Measurements from ENCODE around the gene DPEP2NB. TPM values are rescaled to one million over a fixed set of nuclear protein-coding genes. Genes with fewer than 3 reads are reported as not detected.

The DPEP2NB gene
- total RNA-seq, 2 donors from 2014 or later, result not detected

DNA sequence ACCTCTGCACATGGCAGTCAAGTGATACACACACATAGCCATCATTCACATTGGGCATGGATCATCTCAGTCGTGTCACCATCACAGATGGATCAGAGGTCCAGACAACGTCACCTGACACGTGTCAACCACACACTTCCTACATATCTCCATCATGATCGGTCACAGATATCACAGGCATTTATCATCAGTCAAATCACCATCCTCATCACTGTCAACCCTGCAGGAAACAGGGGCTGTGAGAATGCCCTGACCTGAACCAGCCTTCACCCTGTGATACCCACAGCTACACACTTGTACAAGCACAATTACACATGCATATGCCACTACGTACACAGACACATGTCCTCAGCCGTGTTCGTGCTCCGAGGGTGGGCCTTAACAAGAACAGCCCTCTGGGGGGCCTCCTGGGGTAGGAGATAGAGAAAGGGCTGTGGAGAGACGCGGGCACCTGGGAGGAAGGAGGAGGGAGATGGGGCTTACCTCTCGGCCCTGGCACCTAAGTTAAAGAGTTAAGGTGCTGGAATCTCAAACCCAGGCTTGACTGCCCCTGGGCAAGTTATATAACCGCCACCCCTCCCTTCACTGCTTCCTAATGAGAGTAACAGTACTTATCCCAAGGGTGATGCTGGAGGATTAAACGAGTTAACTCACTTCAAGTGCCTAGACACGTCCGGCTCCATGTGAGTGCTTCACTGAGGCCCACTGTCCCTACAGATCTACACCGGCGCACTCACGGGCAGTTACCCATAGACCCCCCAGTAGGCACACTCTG, 48.3 kb downstream of the DPEP2NB start:
- no peak for DNase-seq (ENCODE audit: low spot score)
- intact Hi-C loops (cut with DNase I), result no loop called here

- intact Hi-C loops (cut with DNase I), result no loop called here
- no peak for DNase-seq (ENCODE audit: low spot score)
These were observed 49.0 kb downstream of the DPEP2NB start for GRCh38 chr16:67966549-67967182.

DNA sequence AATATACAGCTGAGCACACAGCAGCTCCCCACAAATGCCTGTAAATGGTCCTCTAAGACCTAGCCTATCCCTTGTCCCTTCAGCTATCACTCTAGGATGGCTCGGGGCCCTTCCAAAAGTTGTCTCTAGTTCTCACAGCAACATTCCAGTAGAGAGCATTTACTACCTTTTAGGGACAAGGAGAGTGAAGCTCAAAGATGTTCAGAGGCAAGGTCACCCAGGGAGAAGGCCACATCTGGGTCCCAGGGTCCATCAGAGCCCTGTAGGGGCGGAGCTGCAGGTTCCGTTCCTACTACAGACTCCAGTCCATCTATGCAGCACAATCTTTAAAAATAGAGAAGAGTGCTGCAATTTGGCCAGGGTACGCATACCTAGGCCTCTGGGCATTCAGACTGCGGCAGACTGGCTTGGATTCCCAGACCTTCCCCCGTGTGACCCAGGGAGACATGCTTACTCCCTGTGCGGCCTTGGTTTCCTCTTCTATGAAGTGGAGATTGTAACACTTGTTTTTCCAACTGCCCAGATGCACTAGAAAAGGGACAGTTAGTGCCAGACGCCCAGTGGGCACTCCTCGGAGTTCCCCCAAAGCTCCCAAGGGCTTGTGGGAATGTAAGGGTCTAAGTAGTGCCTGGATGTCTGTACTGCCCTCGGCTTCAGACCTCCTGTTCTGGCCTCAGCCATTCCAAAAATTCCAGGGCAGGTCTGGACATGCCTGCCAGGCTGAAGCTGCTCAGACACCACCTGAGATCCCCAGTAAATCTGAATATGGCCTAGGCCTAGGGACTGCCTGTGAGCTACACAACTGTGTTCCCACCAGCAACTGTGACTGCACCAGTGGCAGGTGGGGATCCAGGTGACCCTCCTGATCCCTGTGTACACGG, 49.8 kb downstream of the DPEP2NB start:
- intact Hi-C loops (cut with DNase I), result no loop called here
- DNase-seq (ENCODE audit: low spot score), result no peak

- no peak for DNase-seq (ENCODE audit: low spot score)
- intact Hi-C loops (cut with DNase I), result no loop called here
These were observed 51.1 kb downstream of the DPEP2NB start for GRCh38 chr16:67964477-67965131.

DNA sequence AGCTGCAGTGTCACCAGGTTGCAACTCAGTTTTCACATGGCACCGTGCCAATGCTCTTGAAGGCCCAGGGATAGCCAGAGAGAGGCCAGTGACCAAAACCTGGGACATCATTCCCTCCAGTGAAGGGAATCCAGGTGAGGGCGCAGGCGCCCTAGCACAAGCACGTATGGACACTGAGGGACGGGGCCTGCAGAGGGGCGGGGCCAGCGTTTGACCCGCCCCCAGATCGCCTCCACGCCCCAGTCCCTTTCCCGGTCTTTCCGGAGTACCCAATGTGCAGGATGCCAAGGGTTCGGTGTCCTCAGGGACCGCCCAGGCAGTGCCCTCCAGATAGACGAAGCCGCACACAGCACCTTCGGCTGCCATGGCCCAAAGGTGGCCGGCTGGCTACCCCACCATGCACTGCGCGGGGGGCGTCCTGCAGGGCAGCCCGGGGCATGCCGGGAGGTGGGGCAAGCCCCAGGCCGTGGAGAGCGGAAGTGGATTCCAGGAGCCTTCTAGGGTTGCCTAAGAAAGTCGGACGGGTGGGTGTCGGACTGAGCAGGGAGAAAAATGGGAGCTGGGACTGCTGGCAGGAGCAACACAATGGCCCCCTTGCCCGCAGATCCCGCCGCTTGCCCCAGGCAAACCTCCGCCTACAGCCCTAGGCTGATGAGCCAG, 51.9 kb downstream of the DPEP2NB start:
- intact Hi-C loops (cut with DNase I), result no loop called here
- DNase-seq (ENCODE audit: low spot score), result no peak

Other genes starting within 250 kb of the DPEP2NB start
- 10 to 100 TPM; 11.8 to 13.8 TPM for gene RANBP10, start 209.4 kb downstream of the DPEP2NB start, total RNA-seq
- gene TSNAXIP1, start 209.0 kb downstream of the DPEP2NB start, total RNA-seq, result under 1 TPM; 0.37 to 0.52 TPM
- gene THAP11, start 173.6 kb downstream of the DPEP2NB start, total RNA-seq, result 10 to 100 TPM; 24.9 to 26.1 TPM
- gene NUTF2, start 169.0 kb downstream of the DPEP2NB start, total RNA-seq, result 10 to 100 TPM; 81.7 to 99.1 TPM
- 10 to 100 TPM; 38.7 to 40.3 TPM for gene CENPT, start 168.2 kb downstream of the DPEP2NB start, total RNA-seq
- gene EDC4, start 142.9 kb downstream of the DPEP2NB start, total RNA-seq, result 10 to 100 TPM; 37.4 to 43.1 TPM
- gene NRN1L, start 131.0 kb downstream of the DPEP2NB start, total RNA-seq, result not detected
- gene PSKH1, start 122.7 kb downstream of the DPEP2NB start, total RNA-seq, result 10 to 100 TPM; 25.7 to 27.0 TPM
- gene CTRL, start 84.0 kb downstream of the DPEP2NB start, total RNA-seq, result 1 to 10 TPM; 1.1 to 1.2 TPM
- 10 to 100 TPM; 30.4 to 31.8 TPM for gene PSMB10, start 79.1 kb downstream of the DPEP2NB start, total RNA-seq
- gene LCAT, start 71.8 kb downstream of the DPEP2NB start, total RNA-seq, result 10 to 100 TPM; 19.2 to 29.8 TPM
- 10 to 100 TPM; 82.6 to 90.1 TPM for gene SLC12A4, start 47.3 kb downstream of the DPEP2NB start, total RNA-seq
- not detected for gene DPEP3, start 35.4 kb downstream of the DPEP2NB start, total RNA-seq
- gene DPEP2, start 16.4 kb downstream of the DPEP2NB start, total RNA-seq, result 1 to 10 TPM; 1.1 to 3.0 TPM
- 1 to 10 TPM; 5.4 to 5.8 TPM for gene DDX28, start 7.3 kb upstream of the DPEP2NB start, total RNA-seq
- gene DUS2, start 7.4 kb upstream of the DPEP2NB start, total RNA-seq, result 10 to 100 TPM in 1 of 2 donors, 1 to 10 TPM in 1; 6.6 to 11.6 TPM
- 10 to 100 TPM; 28.0 to 30.8 TPM for gene NFATC3, start 69.5 kb upstream of the DPEP2NB start, total RNA-seq
- under 1 TPM in 1 of 2 donors, not detected in 1; 0.23 TPM for gene ESRP2, start 220.2 kb upstream of the DPEP2NB start, total RNA-seq
- 10 to 100 TPM; 11.6 to 21.9 TPM for gene PLA2G15, start 229.5 kb upstream of the DPEP2NB start, total RNA-seq
- gene SLC7A6, start 248.6 kb upstream of the DPEP2NB start, total RNA-seq, result 10 to 100 TPM; 28.4 to 39.7 TPM

Data from posterior vena cava (tissue), 2 donors.